C1 segment of cervical spinal cord (tissue), 14 donors: ENCODE results near the gene ATP2C2.
A peak's percentile ranks its signal among the peaks of the same experiment; 100 is the strongest.

Experiments used
- DNase-seq, 14 donors: peaks; one replicate each; lab custom pipeline; 2025; lab: John Stamatoyannopoulos, UW

The ATP2C2 gene

DNA sequence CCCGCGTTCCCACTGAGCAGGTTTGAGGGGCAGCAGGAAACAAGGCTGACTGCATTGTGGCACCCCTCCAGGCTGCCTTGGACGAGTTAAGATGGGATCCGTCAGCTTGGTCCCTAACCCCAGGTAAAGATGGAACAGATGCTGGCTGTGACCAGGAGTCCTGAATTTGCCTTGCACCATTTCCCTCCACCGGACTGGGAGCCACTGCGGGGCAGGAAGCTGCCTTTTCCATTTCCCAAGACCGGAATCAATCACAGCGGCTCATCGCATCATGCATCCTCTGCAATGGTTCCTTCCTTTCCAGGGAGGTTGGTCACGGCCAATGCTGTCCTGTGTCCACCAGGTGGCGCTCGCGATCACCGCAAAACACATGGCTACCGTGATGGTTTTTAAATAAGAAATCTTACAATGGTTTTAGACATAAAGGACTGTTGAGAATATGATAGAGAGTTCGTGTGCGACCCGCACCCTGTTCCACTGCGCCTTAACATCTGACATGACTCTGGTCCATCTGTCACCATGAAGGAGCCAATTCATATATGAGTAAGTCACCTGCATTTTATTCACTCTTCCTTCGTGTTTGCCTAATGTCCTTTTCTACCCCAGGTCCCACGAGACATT, 143.0 kb downstream of the ATP2C2 start:
- DNase-seq: peak in 13 of 14 donors; percentile 25 to 85 (median 70)

DNA sequence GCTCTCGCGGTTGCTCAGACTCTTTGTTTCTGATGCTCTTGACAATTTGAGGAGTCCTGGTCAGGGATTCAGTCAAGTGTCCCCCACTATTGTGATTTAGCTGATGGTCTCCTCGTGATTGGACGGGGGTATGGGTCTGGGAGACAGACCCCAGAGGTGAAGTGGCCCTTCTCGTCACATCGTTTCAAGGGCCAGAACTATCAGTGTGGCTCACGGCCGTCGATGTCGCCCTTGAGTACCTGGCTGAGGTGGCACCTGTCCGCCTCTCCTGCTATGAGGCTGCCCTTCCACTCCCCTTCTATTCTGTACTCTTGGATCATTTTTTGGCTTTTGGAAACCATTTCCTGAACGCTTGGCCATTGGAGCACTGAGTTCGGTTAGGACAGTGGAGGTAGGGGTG, 143.5 kb downstream of the ATP2C2 start:
- no peak for DNase-seq

DNA sequence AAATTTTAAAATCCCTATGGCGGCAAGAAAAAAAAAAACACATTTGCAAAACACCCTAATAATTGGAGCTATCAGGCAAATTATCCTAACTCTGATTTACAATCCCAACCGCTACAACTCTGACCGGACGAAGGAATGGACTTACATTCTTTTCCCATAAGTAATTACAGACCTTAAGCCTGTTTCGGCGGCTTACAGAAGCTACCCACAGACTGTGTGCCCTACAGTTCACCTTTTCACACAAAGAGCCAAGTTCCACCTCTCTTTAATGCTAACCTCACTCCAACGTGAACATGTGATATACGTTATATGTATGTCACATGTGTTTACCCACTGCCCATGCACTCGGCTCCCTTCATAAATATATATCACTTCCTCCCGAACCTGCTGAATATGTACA, 144.8 kb downstream of the ATP2C2 start:
- DNase-seq: no peak

DNA sequence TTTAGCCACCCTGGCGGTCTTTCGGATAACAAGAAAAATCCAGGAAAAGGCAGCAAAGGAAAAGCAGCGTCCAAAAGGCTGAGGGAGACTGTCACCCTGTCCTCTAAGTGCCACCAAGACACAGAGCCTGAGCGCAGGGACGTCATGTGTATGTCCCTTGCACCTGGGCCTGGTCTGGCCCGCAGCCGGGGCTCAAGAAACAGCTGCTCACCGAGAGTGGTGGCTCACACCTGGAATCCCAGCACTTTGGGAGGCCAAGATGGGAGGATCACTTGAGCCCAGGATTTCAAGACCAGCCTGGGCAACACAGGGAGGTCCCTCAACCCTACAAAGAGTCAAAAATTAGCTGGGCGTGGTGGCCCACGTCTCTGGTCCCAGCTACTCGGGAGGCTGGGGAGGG, 145.3 kb downstream of the ATP2C2 start:
- no peak for DNase-seq
